Ectodermal cell (in vitro differentiated cells): Measurements from ENCODE around the gene MRPL33.
A peak's percentile ranks its signal among the peaks of the same experiment; 100 is the strongest.
"Not testable (repeated sequence)": the region's sequence is repeated elsewhere in the genome, so short reads cannot be mapped to it uniquely, and the experiment has no call there.

Experiments
- H3K27ac ChIP-seq: 2 replicates; pipeline ENCODE4 v1.7.0; 2013; ENCODE audit warnings: mild to moderate bottlenecking, low read depth, low read length; ENCODE audit not compliant: insufficient read depth, poor library complexity, severe bottlenecking
- H3K27me3 ChIP-seq: 2 replicates; pipeline ENCODE4 v1.7.0; 2013; ENCODE audit warnings: mild to moderate bottlenecking, low read length; ENCODE audit not compliant: insufficient read depth, control insufficient read depth, poor library complexity, severe bottlenecking
- H3K36me3 ChIP-seq: one replicate; pipeline ENCODE4 v1.7.0; 2013; ENCODE audit warnings: low read length; ENCODE audit not compliant: control insufficient read depth, insufficient read depth
- H3K4me1 ChIP-seq: one replicate; pipeline ENCODE4 v1.7.0; 2013; ENCODE audit warnings: low read length; ENCODE audit not compliant: control insufficient read depth, insufficient read depth
- H3K4me3 ChIP-seq: 2 replicates; pipeline ENCODE4 v1.7.0; 2013; ENCODE audit warnings: low read depth, low read length, control low read depth; ENCODE audit not compliant: insufficient read depth
- H3K9me3 ChIP-seq: 2 replicates; pipeline ENCODE4 v1.7.0; 2013; ENCODE audit warnings: mild to moderate bottlenecking, low read length, moderate library complexity; ENCODE audit not compliant: control insufficient read depth
- WGBS, 2 experiments: methylation state at CpG; one replicate each; pipeline ENCODE4 v1.1.7; 2013; ENCODE audit warnings: missing lambda C conversion rate in 2 of 2; 5-methylcytosine and 5-hydroxymethylcytosine counted together

The MRPL33 gene

GRCh38 chr2:27756091-27756490, 15.4 kb upstream of the MRPL33 start:
- 89 to 92% methylated on average over 3 of the region's 3 CpGs for WGBS, 2 experiments
- Histone ChIP-seq H3K27ac (no peak overlapping the region), H3K36me3 (no peaks in the 10 kb centered on the region), H3K27me3 (no peaks in the 10 kb centered on the region), H3K4me1 (no peaks in the 10 kb centered on the region), H3K4me3 (no peak overlapping the region), H3K9me3 (no peaks in the 10 kb centered on the region)

DNA sequence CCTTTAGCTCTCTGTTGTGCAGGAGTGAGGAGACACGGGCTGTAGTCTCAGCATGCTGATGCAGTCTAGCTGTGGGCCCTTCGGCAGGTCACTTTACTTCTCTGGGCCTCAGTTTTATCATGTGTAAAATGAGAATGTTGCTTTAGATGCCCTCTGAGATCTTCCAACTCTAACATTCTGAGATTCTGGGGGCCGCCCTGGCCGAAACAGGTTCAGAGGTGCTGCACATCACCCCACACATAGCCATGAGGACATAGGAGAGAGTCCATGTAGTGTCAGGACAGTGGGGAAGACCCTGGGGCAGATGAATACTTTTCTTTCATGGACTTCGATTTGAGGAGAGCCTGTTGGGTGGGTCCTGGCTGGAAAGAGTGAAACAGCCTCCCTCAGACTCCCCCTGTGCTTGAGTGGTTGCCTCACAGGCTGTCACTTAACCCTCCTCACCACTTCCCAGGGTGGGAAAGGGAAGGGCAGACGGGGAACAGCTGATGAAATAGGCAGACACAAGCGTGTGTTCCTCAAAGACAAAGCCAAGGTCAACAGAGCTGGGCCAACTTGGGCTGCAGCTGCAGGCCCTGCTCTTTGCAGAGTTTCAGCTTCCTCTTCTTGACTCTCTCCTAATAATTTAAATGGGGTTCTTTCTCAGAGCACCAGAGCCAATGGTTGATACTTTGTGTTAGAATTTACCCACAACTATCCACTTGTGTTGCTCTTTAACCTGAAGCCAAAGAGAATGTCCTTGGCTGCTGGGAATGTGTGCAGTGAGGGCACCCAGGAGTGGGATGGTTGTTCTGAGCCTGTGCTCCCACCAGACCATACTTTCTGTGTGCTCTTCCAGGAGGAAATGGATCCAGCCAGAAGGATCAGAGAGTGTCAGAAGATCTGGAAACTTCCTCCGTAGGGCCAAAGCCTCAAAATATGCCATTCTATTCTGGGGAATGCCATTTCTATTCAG, 14.7 kb upstream of the MRPL33 start:
- no peaks in the 10 kb centered on the region for H3K4me1 ChIP-seq
- no peaks in the 10 kb centered on the region for H3K36me3 ChIP-seq
- WGBS, 2 experiments: 87 to 93% methylated on average over 8 of the region's 8 CpGs
- no peaks in the 10 kb centered on the region for H3K9me3 ChIP-seq
- no peaks in the 10 kb centered on the region for H3K27me3 ChIP-seq
- no peak overlapping the region for H3K27ac ChIP-seq
- no peak overlapping the region for H3K4me3 ChIP-seq

GRCh38 chr2:27762951-27763906, 8.3 kb upstream of the MRPL33 start:
- Histone ChIP-seq H3K4me3 (no peak overlapping the region), H3K36me3 (no peaks in the 10 kb centered on the region), H3K27me3 (peaks cover 12% of the 10 kb centered on the region), H3K4me1 (no peaks in the 10 kb centered on the region), H3K27ac (no peak overlapping the region), H3K9me3 (no peaks in the 10 kb centered on the region)
- 93 to 94% methylated on average over 3 of the region's 3 CpGs for WGBS, 2 experiments

DNA sequence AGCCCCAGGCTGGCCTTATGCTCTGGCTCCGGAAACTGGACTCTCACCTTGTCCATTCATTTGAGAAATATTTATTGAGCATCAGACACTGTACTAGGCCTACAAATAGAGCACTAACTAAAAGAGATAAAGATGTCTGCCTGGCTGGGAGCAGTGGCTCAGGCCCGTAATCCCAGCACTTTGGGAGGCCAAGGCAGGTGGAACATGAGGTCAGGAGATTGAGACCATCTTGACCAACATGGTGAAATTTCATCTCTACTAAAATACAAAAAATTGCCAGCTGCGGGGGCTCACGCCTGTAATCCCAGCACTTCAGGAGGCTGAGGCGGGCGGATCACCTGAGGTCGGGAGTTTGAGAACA, 7.6 kb upstream of the MRPL33 start:
- Histone ChIP-seq H3K27ac (no peak overlapping the region), H3K4me3 (no peak overlapping the region), H3K4me1 (no peaks in the 10 kb centered on the region), H3K27me3 (peaks cover 13% of the 10 kb centered on the region), H3K9me3 (no peaks in the 10 kb centered on the region), H3K36me3 (no peaks in the 10 kb centered on the region)
- WGBS, 2 experiments: 87 to 94% methylated on average over 7 of the region's 7 CpGs

GRCh38 chr2:27764526-27764925, 7.0 kb upstream of the MRPL33 start:
- not testable (repeated sequence) for H3K9me3 ChIP-seq, H3K27ac ChIP-seq, H3K4me3 ChIP-seq, H3K4me1 ChIP-seq, H3K36me3 ChIP-seq
- H3K27me3 ChIP-seq: peaks cover 13% of the 10 kb centered on the region
- 93 to 95% methylated on average over 3 of the region's 3 CpGs for WGBS, 2 experiments

- H3K4me1 ChIP-seq: no peaks in the 10 kb centered on the region
- H3K27ac ChIP-seq: no peak overlapping the region
- no peaks in the 10 kb centered on the region for H3K9me3 ChIP-seq
- peaks cover 13% of the 10 kb centered on the region for H3K27me3 ChIP-seq
- no peak overlapping the region for H3K4me3 ChIP-seq
- 70 to 72% methylated on average over 29 of the region's 29 CpGs for WGBS, 2 experiments
- H3K36me3 ChIP-seq: no peaks in the 10 kb centered on the region
These were observed 5.8 kb upstream of the MRPL33 start for GRCh38 chr2:27765621-27766286.

DNA sequence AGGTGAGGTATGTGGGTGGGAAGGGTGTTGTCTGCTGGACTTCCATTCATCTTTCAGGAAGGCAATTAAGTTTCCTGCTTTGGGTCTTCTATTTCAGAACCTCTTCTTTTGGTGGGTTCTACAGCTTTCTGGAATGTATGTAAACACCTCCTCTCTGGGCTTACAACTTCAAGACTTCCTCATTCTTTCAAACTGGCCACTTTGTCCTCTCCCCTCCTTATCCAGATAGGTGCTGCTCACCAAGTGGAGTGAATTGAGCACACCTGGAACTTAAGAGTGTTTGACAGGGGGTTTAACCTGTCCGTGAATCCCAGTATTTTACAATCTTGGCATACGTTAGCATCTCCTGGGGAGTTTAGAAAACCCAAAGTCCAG, 5.2 kb upstream of the MRPL33 start:
- Histone ChIP-seq H3K4me3 (no peak overlapping the region), H3K9me3 (no peaks in the 10 kb centered on the region), H3K4me1 (no peaks in the 10 kb centered on the region), H3K27me3 (peaks cover 13% of the 10 kb centered on the region), H3K36me3 (no peaks in the 10 kb centered on the region), H3K27ac (no peak overlapping the region)
- WGBS, 2 experiments: 92 to 96% methylated on average over 2 of the region's 2 CpGs

DNA sequence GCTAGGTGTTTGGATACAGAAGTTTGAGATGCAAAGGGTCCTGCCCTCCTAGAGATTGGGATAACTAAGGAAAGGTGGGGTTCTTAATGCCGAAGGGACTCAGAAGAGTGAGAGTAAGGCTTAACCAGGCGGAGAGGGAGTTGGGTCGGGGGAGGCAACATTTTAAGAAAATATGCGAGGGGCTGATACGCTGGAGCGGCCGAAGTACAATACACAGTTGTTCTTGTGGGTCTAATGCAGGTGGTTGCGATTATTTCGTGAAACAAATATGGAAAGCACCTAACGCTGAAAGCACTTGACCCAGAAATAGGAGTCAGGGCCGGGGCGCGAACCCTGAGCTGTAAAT, 344 bp upstream of the MRPL33 start:
- Histone ChIP-seq H3K36me3 (no peaks in the 10 kb centered on the region), H3K4me1 (peaks cover 8% of the 10 kb centered on the region), H3K27ac (no peak overlapping the region), H3K27me3 (peaks cover 10% of the 10 kb centered on the region), H3K4me3 (peak overlapping the region; percentile 65), H3K9me3 (no peaks in the 10 kb centered on the region)
- WGBS, 2 experiments: 23 to 30% methylated on average over 13 of the region's 13 CpGs

DNA sequence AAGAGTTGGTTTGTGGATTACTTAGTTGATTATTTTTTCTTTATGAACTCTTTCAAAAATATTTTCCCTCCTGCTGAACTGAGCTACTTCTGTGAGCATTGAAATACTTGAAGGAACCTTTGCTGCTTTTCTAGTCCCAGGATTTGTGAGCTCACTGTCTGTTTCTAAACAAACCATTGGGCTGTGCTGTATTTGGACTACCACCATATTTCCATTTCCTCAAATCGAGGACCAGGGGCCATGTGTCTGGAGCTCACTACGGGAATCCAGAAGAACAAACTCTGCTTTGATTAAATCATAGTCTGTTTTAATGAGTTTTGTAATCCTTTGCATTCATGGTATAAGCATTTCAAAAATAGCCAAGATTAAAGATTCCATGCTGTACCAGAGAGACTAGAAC, 1.3 kb downstream of the MRPL33 start:
- WGBS, 2 experiments: 66 to 80% methylated on average over 2 of the region's 2 CpGs
- Histone ChIP-seq H3K27ac (no peak overlapping the region), H3K9me3 (no peaks in the 10 kb centered on the region), H3K36me3 (no peaks in the 10 kb centered on the region), H3K4me3 (peak overlapping the region; percentile 65), H3K4me1 (peaks cover 8% of the 10 kb centered on the region), H3K27me3 (peaks cover 6% of the 10 kb centered on the region)

DNA sequence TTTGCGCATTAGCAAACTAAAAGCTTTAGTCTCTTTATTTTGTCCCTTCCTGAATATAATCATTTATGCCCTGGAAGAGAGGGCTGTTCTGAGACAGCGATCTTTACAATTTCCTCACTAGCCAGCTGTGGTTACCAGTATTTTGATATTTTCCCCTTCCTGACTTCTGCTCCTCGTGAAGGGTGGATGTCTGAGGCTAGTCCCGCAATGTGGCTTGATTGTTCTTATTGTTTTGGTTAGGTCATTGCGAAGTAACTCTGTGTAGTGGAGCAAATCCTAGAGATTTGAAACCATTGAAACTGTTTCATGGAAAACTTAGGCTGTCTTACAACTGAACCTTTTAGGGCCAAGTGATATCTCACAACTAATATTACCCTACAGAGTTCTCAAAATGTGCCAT, 2.4 kb downstream of the MRPL33 start:
- Histone ChIP-seq H3K9me3 (no peaks in the 10 kb centered on the region), H3K27ac (no peak overlapping the region), H3K27me3 (no peaks in the 10 kb centered on the region), H3K4me3 (no peak overlapping the region), H3K36me3 (no peaks in the 10 kb centered on the region), H3K4me1 (peaks cover 8% of the 10 kb centered on the region)
- 88 to 96% methylated on average over 5 of the region's 5 CpGs for WGBS, 2 experiments
